ENCODE results near the gene TOMM5. TPM values are rescaled to one million over a fixed set of nuclear protein-coding genes. Genes with fewer than 3 reads are reported as not detected.

Gene TOMM5
- total and polyA plus RNA-seq, 2 of the 13 experiments (the other 11 are each of a cell fraction or from before 2014, with no cell fraction given) = 147 to 315 TPM

DNA sequence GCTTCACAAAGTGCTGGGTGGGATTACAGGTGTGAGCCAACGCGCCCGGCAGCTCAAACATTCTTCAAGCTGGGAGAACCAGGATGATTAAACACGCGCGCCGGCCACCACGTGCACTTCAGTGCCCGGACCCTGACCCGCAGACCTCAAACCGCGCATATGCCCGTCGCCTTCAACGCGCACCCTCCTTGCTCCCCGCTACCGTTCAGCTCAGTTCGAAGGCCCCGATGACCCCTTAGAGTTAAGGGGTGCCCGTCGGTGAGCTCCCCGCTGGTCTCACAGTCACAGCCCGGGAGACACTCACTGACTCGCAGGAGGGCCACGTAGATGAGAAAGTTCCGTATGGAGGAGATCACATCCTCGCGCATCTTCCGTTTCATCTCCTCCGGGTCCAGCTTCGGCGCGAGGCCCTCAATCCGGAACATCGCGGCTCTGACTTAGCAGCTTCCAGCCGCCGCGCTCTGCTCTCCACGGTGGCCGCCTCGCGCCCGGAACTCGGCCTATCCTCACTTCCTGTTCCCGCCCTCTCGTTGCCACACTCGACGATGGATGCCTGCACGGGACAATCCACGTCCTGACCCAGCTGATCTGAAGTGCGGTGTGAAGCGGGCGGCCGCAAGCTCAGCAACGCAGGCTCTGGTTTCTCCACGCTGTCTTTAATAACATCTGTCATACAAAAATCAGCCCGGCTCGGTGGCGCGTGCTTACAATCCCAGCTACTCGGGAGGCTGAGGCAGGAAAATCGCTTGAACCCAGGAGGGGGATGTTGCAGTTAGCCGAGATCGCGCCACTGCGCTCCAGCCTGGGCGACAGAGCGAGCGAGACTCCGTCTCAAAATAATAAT lies at the start of gene TOMM5 (continued):
- TF ChIP-seq, protein P1, sequence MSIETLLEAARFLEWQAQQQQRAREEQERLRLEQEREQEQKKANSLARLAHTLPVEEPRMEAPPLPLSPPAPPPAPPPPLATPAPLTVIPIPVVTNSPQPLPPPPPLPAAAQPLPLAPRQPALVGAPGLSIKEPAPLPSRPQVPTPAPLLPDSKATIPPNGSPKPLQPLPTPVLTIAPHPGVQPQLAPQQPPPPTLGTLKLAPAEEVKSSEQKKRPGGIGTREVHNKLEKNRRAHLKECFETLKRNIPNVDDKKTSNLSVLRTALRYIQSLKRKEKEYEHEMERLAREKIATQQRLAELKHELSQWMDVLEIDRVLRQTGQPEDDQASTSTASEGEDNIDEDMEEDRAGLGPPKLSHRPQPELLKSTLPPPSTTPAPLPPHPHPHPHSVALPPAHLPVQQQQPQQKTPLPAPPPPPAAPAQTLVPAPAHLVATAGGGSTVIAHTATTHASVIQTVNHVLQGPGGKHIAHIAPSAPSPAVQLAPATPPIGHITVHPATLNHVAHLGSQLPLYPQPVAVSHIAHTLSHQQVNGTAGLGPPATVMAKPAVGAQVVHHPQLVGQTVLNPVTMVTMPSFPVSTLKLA (IDR thresholded peaks at IDR 0.05) = peak; percentile 36
- TF ChIP-seq, protein P2, sequence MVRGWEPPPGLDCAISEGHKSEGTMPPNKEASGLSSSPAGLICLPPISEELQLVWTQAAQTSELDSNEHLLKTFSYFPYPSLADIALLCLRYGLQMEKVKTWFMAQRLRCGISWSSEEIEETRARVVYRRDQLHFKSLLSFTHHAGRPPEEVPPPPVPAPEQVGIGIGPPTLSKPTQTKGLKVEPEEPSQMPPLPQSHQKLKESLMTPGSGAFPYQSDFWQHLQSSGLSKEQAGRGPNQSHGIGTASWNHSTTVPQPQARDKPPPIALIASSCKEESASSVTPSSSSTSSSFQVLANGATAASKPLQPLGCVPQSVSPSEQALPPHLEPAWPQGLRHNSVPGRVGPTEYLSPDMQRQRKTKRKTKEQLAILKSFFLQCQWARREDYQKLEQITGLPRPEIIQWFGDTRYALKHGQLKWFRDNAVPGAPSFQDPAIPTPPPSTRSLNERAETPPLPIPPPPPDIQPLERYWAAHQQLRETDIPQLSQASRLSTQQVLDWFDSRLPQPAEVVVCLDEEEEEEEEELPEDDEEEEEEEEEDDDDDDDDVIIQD (CRISPR knock-in tag; IDR thresholded peaks at IDR 0.05; ENCODE audit: low read depth) = peak; percentile 84
- no peak for TF ChIP-seq LCORL (IDR thresholded peaks at IDR 0.05)
- 0 out of 2 replicates have a peak, but pooled peaks have one; percentile 37 for TF ChIP-seq LCORL (CRISPR knock-in tag; IDR thresholded peaks at IDR 0.05)
- TF ChIP-seq HOXA9 (CRISPR knock-in tag; IDR thresholded peaks at IDR 0.05; ENCODE audit: borderline replicate concordance) = peak; percentile 81; the same call in 1 of the 2 replicates
- TF ChIP-seq ZNF10 (CRISPR knock-in tag; IDR thresholded peaks at IDR 0.05; ENCODE audit: borderline replicate concordance, low read depth) = no peak
- TF ChIP-seq, protein P3, sequence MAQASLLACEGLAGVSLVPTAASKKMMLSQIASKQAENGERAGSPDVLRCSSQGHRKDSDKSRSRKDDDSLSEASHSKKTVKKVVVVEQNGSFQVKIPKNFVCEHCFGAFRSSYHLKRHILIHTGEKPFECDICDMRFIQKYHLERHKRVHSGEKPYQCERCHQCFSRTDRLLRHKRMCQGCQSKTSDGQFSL (CRISPR knock-in tag; IDR thresholded peaks at IDR 0.05) = peak; percentile 80; the same call in 1 of the 2 replicates
- no peak for TF ChIP-seq HMGA1 (CRISPR knock-in tag; conservative IDR thresholded peaks at IDR 0.05)
- 0 out of 2 replicates have a peak, but pooled peaks have one; percentile 82 for TF ChIP-seq ZNF589 (CRISPR knock-in tag; conservative IDR thresholded peaks at IDR 0.05)
- TF ChIP-seq HNF4A (CRISPR knock-in tag; IDR thresholded peaks at IDR 0.05) = no peak; the same call in 1 of the 2 replicates
- TF ChIP-seq ZNF549 (CRISPR knock-in tag; IDR thresholded peaks at IDR 0.05) = no peak
- TF ChIP-seq ZNF142 (CRISPR knock-in tag; IDR thresholded peaks at IDR 0.05) = peak; percentile 98
- peak; percentile 81 for TF ChIP-seq THRA (CRISPR knock-in tag; IDR thresholded peaks at IDR 0.05; ENCODE audit: borderline replicate concordance)
- no peak for TF ChIP-seq ZNF510 (CRISPR knock-in tag; IDR thresholded peaks at IDR 0.05; ENCODE audit: low read depth)
- peak; percentile 94 for TF ChIP-seq IKZF4 (CRISPR knock-in tag; IDR thresholded peaks at IDR 0.05; ENCODE audit: borderline replicate concordance, low read depth, not compliant biosample characterization)
- no peak; the same call in 1 of the 2 replicates for TF ChIP-seq HNF4G (IDR thresholded peaks at IDR 0.05; ENCODE audit: borderline replicate concordance, low read depth, low read length)
- peak; percentile 39; the same call in 1 of the 2 replicates for TF ChIP-seq HNF4G (CRISPR knock-in tag; IDR thresholded peaks at IDR 0.05; ENCODE audit: borderline replicate concordance, low read depth)
- TF ChIP-seq CBX1 (IDR thresholded peaks at IDR 0.05; ENCODE audit: low read depth) = peak; percentile 75

Data from HepG2 (cell line).